ENCODE results near the gene PHB1.

- TF ChIP-seq CTCF (conservative IDR thresholded peaks at IDR 0.05; ENCODE audit: low read depth in 2 of 2) (no peak), ZNF114 (CRISPR knock-in tag; IDR thresholded peaks at IDR 0.05) (no peak), EZH2 (IDR thresholded peaks at IDR 0.05; ENCODE audit: low read depth, unreplicated experiment) (no peak), REST (IDR thresholded peaks at IDR 0.05; ENCODE audit: unreplicated experiment) (no peak), POLR2AphosphoS5 (IDR thresholded peaks at IDR 0.05; ENCODE audit: low read depth) (no peak)
Observed at GRCh38 chr17:49375544-49375943, 39.1 kb downstream of the PHB1 start.

Measured in GM23338 (cell line).